Measurements from ENCODE around the gene EIF2S3.
A peak's percentile ranks its signal among the peaks of the same experiment; 100 is the strongest.
"Not testable (repeated sequence)": the region's sequence is repeated elsewhere in the genome, so short reads cannot be mapped to it uniquely, and the experiment has no call there.

The EIF2S3 gene

DNA sequence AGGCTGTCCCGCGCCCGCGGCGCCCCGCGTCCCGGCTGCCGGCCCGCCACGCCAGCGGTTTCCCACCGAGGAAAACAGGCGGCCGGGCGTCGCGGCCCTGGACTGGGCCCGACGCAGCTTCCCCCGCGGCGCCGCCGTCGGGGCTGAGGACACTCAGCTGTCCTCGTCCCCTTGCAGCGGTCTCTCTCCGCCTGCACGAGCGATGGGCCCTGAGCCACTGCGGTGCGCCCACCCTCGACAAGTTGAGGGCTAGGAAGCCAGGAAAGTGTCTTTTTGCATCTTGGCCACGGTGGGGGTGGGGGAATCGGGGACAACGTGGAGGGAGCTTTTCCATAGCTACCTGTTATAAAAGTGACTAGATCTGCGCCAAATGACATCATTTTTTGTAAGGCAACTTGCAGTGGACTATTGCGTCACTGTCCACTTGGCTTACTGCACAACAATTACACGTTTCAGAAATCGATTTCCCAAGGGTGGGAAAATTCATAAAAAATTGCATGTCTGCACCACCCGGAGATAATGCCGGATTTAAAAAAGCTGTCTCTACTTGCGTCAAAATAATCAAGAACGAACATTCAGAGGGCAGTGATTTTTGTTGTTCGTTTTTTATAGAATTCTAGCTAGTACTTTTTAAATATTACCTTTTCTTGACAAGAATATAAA is 28.9 kb upstream of the EIF2S3 start:
- H3K4me1 Mint-ChIP-seq = peaks cover 2 to 12% of the 10 kb centered on the region in 2 donors
- peak overlapping the region; percentile 88 for H3K27ac Mint-ChIP-seq
- peak overlapping the region; percentile 81 to 82 for H3K4me3 Mint-ChIP-seq
- no peak for DNase-seq
- peaks cover 0 to 15% of the 10 kb centered on the region in 2 donors for H3K27me3 Mint-ChIP-seq
- H3K36me3 Mint-ChIP-seq = peaks cover 0 to 4% of the 10 kb centered on the region in 2 donors
- H3K9me3 Mint-ChIP-seq = no peaks in the 10 kb centered on the region
- peak; percentile 41 to 46 for ATAC-seq (replicated peaks)

DNA sequence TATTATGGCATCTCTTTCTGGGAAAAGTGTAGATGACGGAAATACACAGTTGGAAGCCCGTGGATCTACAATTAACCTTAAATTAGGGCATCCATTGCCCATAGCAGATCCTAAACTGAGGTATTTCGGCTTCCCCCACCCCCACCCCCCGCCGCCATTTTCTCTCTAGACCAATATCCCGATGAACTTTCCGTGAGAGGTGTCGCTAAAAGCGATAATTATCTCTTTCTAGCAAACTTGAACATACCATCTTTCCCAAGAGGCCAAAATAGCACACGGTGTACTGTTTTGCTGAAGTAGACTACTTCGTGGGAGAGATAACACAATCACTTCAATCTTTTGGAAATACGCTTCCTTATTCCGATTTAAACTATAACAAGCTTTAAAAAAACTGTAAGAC is 28.3 kb upstream of the EIF2S3 start:
- H3K9me3 Mint-ChIP-seq = no peaks in the 10 kb centered on the region
- peaks cover 0 to 15% of the 10 kb centered on the region in 2 donors for H3K27me3 Mint-ChIP-seq
- H3K4me3 Mint-ChIP-seq = peak overlapping the region; percentile 81 to 82
- ATAC-seq (replicated peaks) (no peak), DNase-seq (no peak)
- peak overlapping the region; percentile 88 for H3K27ac Mint-ChIP-seq
- peaks cover 0 to 4% of the 10 kb centered on the region in 2 donors for H3K36me3 Mint-ChIP-seq
- H3K4me1 Mint-ChIP-seq = peaks cover 2 to 6% of the 10 kb centered on the region in 2 donors

DNA sequence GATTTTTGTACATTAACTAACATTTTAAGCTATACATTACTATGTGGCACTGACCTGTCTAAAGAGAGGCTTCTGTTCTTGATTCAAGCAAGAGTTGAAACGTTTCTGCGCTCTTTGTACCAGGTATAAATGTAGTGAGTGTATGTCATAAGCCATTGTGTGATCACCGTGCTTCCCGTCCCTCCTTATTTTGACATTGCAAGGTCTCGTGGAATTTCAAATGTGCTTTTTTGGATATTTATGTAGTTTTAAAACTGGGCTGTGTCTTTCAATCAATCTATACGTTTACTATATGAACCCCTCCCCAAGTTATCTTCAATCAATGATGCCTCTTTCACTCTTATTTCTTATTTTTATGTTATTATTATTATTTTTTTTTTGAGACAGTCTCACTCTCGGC is 27.7 kb upstream of the EIF2S3 start, which contains the start of gene KLHL15:
Gene KLHL15 (minus strand): TSS at position 101 of the 400 bp plus-strand sequence. CDS start 20,493 bp downstream, outside the sequence.
- H3K9me3 Mint-ChIP-seq = no peaks in the 10 kb centered on the region
- no peaks in the 10 kb centered on the region for H3K4me1 Mint-ChIP-seq
- ATAC-seq (replicated peaks) = no peak
- H3K27ac Mint-ChIP-seq = peak within 1 kb of the TSS; percentile 88
- no peaks in the 10 kb centered on the region for H3K36me3 Mint-ChIP-seq
- peaks cover 0 to 15% of the 10 kb centered on the region in 2 donors for H3K27me3 Mint-ChIP-seq
- peak within 1 kb of the TSS; percentile 81 to 82 for H3K4me3 Mint-ChIP-seq
- no peak for DNase-seq

DNA sequence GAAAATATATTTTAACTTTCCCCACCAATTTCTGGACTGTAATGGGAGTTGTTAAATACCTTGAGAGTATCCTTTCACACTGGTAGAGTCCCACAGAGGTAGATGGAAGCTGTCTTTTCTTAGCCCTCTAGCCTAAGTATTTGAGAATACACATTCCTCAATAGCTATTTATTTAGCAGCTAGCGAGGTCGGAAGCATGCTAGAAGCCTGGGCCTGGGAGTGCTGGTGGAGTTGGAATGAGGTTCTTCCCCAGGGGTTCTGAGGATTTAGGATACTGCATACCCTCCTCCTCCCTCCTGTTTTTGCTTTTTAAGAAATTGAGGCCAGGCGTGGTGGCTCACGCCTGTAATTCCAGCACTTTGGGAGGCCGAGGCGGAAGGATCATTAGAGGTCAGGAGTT is 26.8 kb upstream of the EIF2S3 start:
- Mint-ChIP-seq H3K4me3 (no peak overlapping the region), H3K36me3 (no peaks in the 10 kb centered on the region), H3K27ac (no peak overlapping the region), H3K4me1 (no peaks in the 10 kb centered on the region), H3K27me3 (peaks cover 0 to 20% of the 10 kb centered on the region in 2 donors), H3K9me3 (no peaks in the 10 kb centered on the region)
- no peak for DNase-seq
- ATAC-seq (replicated peaks) = no peak

DNA sequence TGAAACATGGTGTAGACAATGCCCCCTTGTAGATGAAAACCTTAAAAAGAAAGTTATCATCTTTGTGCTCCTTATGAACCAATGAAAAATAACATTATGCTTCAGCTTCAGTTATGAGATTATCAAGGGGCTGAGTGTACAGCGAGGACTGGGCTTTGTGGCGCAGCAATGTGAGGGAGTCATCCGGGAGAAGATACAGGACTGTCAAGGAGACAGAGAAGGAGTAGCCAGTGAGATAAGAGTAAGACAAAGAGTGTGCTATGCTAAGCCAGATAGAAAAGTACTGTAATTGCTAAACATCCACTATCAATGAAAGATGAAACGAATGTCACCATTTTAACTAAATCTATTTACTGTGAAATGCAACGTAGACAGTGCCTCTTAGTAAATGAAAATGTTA is 24.2 kb upstream of the EIF2S3 start:
- ATAC-seq (replicated peaks) (no peak), DNase-seq (no peak)
- Mint-ChIP-seq H3K4me1 (no peaks in the 10 kb centered on the region), H3K36me3 (no peaks in the 10 kb centered on the region), H3K9me3 (no peaks in the 10 kb centered on the region), H3K4me3 (no peak overlapping the region), H3K27me3 (peaks cover 0 to 21% of the 10 kb centered on the region in 2 donors), H3K27ac (no peak overlapping the region)

DNA sequence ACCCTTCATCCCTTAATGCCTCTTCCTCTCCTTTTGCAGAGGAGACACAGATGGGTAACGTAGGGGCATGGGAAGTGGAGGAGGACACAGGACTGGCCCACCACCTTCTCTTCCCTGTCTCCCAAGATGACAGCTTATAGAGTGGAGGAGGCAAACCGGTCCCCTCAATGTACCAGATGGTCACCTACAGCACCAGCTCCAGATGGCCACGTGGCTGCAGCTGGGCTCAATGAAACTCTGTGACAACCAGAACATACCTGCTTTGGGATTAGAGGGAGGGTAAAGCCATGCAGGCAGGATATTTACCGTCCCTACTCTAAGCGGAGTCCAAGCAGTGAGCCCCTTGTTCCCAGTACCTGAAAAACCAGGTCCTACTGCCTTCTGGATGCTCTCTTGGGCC is 20.3 kb upstream of the EIF2S3 start:
- H3K4me1 Mint-ChIP-seq = no peaks in the 10 kb centered on the region
- H3K9me3 Mint-ChIP-seq = no peaks in the 10 kb centered on the region
- H3K27me3 Mint-ChIP-seq = peaks cover 0 to 17% of the 10 kb centered on the region in 2 donors
- no peak overlapping the region for H3K4me3 Mint-ChIP-seq
- no peak for DNase-seq
- no peaks in the 10 kb centered on the region for H3K36me3 Mint-ChIP-seq
- no peak overlapping the region for H3K27ac Mint-ChIP-seq
- ATAC-seq (replicated peaks) = no peak

DNA sequence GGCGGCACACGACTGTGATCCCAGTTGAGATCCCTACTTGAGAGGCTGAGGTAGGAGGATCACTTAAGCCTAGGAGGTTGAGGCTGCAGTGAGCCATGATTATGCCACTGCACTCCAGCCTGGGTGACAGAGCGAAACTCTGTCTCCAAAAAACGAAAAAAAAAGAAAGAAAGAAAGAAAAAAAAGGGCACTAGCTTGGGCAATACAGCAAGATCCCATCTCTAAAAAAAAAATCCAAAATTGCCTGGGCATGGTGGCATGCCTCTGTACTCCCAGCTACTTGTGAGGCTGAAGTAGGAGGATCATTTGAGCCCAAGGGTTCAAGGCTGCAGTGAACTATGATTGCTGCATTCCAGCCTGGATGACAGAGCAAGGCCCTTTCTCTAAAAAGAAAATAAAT is 17.0 kb upstream of the EIF2S3 start:
- H3K27me3 Mint-ChIP-seq = peaks cover 0 to 8% of the 10 kb centered on the region in 2 donors
- ATAC-seq (replicated peaks) = no peak
- no peak for DNase-seq
- H3K4me1 Mint-ChIP-seq = no peaks in the 10 kb centered on the region
- H3K36me3 Mint-ChIP-seq = no peaks in the 10 kb centered on the region
- no peak overlapping the region for H3K4me3 Mint-ChIP-seq
- H3K27ac Mint-ChIP-seq = no peak overlapping the region
- no peaks in the 10 kb centered on the region for H3K9me3 Mint-ChIP-seq

DNA sequence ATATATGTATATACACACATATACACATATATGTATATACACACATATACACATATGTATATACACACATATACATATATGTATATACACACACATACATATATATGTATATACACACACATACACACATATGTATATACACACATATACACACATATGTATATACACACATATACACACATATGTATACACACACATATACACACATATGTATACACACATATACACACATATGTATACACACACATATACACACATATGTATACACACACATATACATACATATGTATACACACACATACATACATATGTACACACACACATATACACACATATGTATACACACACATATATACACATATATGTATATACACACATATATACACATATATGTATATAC is 8.7 kb upstream of the EIF2S3 start:
- ATAC-seq (replicated peaks); H3K4me3 Mint-ChIP-seq; H3K36me3 Mint-ChIP-seq; H3K27ac Mint-ChIP-seq; DNase-seq; H3K9me3 Mint-ChIP-seq; H3K4me1 Mint-ChIP-seq; H3K27me3 Mint-ChIP-seq: not testable (repeated sequence)

DNA sequence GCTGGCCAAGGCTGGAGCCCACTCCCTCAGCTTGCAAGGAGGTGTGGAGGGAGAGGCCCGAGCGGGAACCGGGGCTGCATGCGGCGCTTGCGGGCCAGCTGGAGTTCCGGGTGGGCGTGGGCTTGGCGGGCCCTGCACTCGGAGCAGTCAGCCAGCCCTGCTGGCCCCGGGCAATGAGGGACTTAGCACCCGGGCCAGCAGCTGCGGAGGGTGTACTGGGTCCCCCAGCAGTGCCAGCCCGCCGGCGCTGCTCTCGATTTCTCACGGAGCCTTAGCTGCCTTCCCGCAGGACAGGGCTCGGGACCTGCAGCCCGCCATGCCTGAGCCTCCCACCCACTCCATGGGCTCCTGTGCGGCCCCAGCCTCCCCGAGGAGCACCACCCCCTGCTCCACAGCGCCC is 5.1 kb upstream of the EIF2S3 start:
- H3K4me1 Mint-ChIP-seq; DNase-seq; H3K27ac Mint-ChIP-seq; H3K36me3 Mint-ChIP-seq; ATAC-seq (replicated peaks); H3K4me3 Mint-ChIP-seq; H3K27me3 Mint-ChIP-seq; H3K9me3 Mint-ChIP-seq: not testable (repeated sequence)

DNA sequence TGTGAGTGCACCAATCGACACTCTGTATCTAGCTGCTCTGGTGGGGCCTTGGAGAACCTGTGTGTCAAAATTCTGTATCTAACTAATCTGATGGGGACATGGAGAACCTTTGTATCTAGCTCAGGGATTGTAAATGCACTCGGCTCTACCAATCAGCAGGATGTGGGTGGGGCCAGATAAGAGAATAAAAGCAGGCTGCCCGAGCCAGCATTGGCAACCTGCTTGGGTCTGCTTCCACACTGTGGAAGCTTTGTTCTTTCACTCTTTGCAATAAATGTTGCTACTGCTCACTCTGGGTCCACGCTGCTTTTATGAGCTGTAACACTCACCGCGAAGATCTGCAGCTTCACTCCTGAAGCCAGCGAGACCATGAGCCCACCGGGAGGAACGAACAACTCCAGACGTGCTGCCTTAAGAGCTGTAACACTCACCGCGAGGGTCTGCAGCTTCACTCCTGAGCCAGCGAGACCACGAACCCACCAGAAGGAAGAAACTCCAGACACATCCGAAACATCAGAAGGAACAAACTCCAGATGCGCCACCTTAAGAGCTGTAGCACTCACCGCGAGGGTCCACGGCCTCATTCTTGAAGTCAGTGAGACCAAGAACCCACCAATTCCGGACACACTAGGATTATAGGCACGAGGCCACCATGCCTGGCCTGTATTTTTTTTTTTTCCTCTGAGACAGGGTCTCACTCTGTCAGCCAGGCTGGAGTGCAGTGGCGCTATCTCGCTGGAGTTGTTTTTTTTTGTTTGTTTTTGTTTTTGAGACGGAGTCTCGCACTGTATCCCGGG is 4.0 kb upstream of the EIF2S3 start:
- H3K27me3 Mint-ChIP-seq; H3K4me3 Mint-ChIP-seq; H3K9me3 Mint-ChIP-seq; ATAC-seq (replicated peaks); H3K36me3 Mint-ChIP-seq; DNase-seq; H3K27ac Mint-ChIP-seq; H3K4me1 Mint-ChIP-seq: not testable (repeated sequence)

DNA sequence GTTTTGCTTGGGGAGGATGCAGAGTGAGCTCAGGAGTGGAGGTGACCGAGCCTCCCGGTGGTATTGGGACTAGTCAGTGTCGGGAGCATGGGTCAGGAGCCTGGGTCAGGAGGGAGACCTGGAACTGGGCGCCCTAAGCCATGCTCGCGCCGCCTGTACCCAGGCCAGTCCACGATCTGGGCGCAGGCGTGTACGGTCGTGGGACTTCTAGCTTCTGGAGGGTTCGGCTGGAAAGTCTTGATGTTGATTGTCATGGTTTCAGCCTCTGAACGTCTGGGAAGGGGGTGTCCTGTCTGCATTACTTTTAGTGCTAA is 244 bp downstream of the EIF2S3 start:
- H3K36me3 Mint-ChIP-seq = peaks cover 5 to 18% of the 10 kb centered on the region in 2 donors
- peaks cover 0 to 3% of the 10 kb centered on the region in 2 donors for H3K27me3 Mint-ChIP-seq
- H3K4me3 Mint-ChIP-seq = no peak overlapping the region
- DNase-seq (no peak), ATAC-seq (replicated peaks) (peak; percentile 19 to 26)
- no peaks in the 10 kb centered on the region for H3K9me3 Mint-ChIP-seq
- peaks cover 0 to 1% of the 10 kb centered on the region in 2 donors for H3K4me1 Mint-ChIP-seq
- H3K27ac Mint-ChIP-seq = no peak overlapping the region

DNA sequence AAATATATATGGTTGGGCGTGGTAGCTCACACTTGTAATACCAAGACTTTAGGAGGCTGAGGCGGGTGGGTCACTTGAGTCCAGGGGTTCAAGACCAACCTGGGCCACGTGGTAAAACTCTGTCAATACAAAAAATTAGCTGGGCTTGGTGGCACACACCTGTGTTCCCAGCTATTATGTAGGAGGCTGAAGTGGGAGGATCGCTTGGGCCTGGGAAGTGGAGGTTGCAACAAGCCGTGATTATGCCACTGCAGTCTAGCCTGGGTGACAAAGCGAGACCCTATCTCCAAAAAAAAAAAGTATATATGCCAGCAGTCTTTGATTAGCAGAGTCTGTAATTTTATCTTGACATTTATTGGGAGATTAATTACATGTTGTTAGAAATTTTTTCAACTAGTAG is 8.7 kb downstream of the EIF2S3 start:
- Mint-ChIP-seq H3K36me3 (peaks cover 4 to 54% of the 10 kb centered on the region in 2 donors), H3K27me3 (no peaks in the 10 kb centered on the region), H3K27ac (no peak overlapping the region), H3K4me1 (peaks cover 0 to 3% of the 10 kb centered on the region in 2 donors), H3K9me3 (no peaks in the 10 kb centered on the region), H3K4me3 (no peak overlapping the region)
- ATAC-seq (replicated peaks) (no peak), DNase-seq (no peak)

DNA sequence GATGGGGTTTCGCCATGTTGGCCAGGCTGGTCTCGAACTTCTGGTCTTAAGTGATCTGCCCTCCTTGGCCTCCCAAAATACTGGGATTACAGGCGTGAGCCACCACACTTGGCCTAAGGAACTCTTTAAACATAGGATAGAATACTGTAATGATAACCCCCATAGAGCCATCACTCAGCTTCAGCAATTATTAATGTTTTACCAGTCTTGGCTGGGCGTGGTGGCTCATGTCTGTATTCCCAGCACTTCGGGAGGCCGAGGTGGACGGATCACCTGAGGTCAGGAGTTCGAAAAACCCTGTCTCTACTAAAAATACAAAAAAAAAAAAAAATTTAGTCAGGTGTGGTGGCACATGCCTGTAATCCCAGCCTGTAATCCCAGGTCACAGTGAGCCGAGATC is 15.1 kb downstream of the EIF2S3 start:
- Mint-ChIP-seq H3K4me1 (peaks cover 0 to 1% of the 10 kb centered on the region in 2 donors), H3K4me3 (no peak overlapping the region), H3K36me3 (peaks cover 2 to 60% of the 10 kb centered on the region in 2 donors), H3K9me3 (no peaks in the 10 kb centered on the region), H3K27ac (no peak overlapping the region), H3K27me3 (no peaks in the 10 kb centered on the region)
- ATAC-seq (replicated peaks) (no peak), DNase-seq (no peak)

DNA sequence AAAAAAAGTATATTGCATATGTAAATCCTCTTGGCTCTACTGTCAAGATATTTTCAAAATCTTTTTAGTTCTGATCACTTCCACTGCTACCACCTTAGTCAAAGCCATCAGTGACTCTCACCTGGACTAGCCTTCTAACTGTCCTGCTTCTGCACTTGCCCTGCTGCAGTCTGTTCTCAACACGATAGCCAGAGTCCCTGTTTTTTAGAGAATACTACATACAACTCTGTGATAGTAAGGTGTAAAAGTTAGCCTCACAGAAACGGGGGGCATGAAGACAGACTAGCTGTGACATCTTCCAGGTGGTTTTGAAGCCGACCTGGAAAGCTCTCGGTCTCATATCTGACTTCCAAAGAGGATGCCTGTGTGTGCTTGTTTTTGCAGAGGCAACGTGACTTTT is 24.7 kb downstream of the EIF2S3 start:
- peaks cover 5 to 40% of the 10 kb centered on the region in 2 donors for H3K36me3 Mint-ChIP-seq

DNA sequence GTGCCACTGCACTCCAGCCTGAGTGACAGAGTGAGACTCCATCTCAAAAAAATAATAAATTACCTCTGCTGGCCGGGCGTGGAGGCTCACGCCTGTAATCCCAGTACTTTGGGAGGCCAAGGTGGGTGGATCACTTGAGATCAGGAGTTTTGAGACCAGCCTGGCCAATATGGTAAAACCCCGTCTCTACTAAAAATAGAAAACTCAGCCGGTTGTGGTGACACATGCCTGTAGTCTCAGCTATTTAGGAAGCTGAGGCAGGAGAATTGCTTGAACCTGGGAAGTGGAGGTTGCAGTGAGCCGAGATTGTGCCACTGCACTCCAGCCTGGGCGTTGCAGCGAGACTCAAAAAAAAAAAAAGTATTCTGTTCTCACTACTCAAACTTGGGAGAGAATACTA is 25.5 kb downstream of the EIF2S3 start:
- Mint-ChIP-seq H3K36me3 (peaks cover 5 to 31% of the 10 kb centered on the region in 2 donors), H3K4me1 (peaks cover 8 to 10% of the 10 kb centered on the region in 2 donors), H3K27ac (peak overlapping the region; percentile 79)
- DNase-seq; H3K27me3 Mint-ChIP-seq; H3K4me3 Mint-ChIP-seq; ATAC-seq (replicated peaks); H3K9me3 Mint-ChIP-seq: not testable (repeated sequence)

More for the DNA sequence above, 24.7 kb downstream of the EIF2S3 start:
- ATAC-seq (replicated peaks) = no peak
- H3K27ac Mint-ChIP-seq = no peak overlapping the region
- H3K9me3 Mint-ChIP-seq = no peaks in the 10 kb centered on the region
- no peaks in the 10 kb centered on the region for H3K27me3 Mint-ChIP-seq
- H3K4me1 Mint-ChIP-seq = peaks cover 8 to 10% of the 10 kb centered on the region in 2 donors
- no peak overlapping the region for H3K4me3 Mint-ChIP-seq
- DNase-seq = no peak

Measured in stimulated activated naive B cell treated with anti-CD40 and anti-IgM and Interleukin-4, amounts not matched to agents 10 μg/mL and 1 μg/mL and 100 μg/mL, for 72 hours (primary cell).